BLaER1 (cell line): Measurements from ENCODE around the gene CCK.

Source experiments
- H3K27ac ChIP-seq: shearing (Covaris generic); formaldehyde crosslinking; 2 replicates; pipeline ENCODE4 v1.8.1; 2022
- H3K27me3 ChIP-seq: shearing (Covaris generic); formaldehyde crosslinking; 2 replicates; pipeline ENCODE4 v1.8.1; 2022
- H3K36me3 ChIP-seq: shearing (Covaris generic); formaldehyde crosslinking; 2 replicates; pipeline ENCODE4 v1.8.1; 2022
- H3K4me1 ChIP-seq: shearing (Covaris generic); formaldehyde crosslinking; 2 replicates; pipeline ENCODE4 v1.8.1; 2022
- H3K4me2 ChIP-seq: shearing (Covaris generic); formaldehyde crosslinking; 2 replicates; pipeline ENCODE4 v1.8.1; 2022
- H3K4me3 ChIP-seq: shearing (Covaris generic); formaldehyde crosslinking; 2 replicates; pipeline ENCODE4 v1.8.1; 2022
- H3K9ac ChIP-seq: shearing (Covaris generic); formaldehyde crosslinking; 2 replicates; pipeline ENCODE4 v1.8.1; 2022
- H3K9me3 ChIP-seq: shearing (Covaris generic); formaldehyde crosslinking; 2 replicates; pipeline ENCODE4 v1.8.1; 2022
- H4K20me1 ChIP-seq: shearing (Covaris generic); formaldehyde crosslinking; 2 replicates; pipeline ENCODE4 v1.8.1; 2022
- Cebpa-rat ChIP-seq: shearing (Covaris generic); IDR thresholded peaks from 2 replicates; pipeline ENCODE4 v1.8.1; 2022

Gene CCK, protein sequence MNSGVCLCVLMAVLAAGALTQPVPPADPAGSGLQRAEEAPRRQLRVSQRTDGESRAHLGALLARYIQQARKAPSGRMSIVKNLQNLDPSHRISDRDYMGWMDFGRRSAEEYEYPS

DNA sequence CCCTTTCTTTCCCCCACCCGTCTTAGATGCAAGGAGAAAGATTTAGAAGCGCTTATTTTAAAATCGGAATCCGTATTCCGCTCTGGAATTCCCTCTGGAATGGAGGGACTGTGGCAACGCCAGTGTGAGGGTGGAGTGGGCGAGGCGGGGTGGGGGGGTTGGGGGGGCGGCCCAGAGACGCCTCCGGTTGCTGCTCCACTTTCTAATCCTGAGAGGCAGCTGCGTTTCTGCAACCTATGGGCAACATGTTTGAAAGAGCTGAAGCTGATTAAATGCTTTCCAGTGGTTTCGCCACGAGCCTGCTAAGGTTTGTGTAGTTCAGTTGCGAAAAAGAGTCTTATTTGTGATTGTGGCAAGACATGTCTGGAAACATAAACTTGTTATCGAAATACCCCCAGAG lies at the start of gene CCK:
Gene CCK (minus strand): TSS at position 101 of the 400 bp plus-strand sequence. CDS start 2,555 bp downstream, outside the sequence.
- H3K4me1 ChIP-seq: no peaks in the 10 kb centered on the region
- TF ChIP-seq Cebpa-rat: no peak
- H4K20me1 ChIP-seq: no peaks in the 10 kb centered on the region
- H3K27ac ChIP-seq: no peak within 1 kb of the TSS
- no peaks in the 10 kb centered on the region for H3K36me3 ChIP-seq
- H3K4me3 ChIP-seq: no peak within 1 kb of the TSS
- no peak within 1 kb of the TSS for H3K4me2 ChIP-seq
- no peak within 1 kb of the TSS for H3K9ac ChIP-seq
- H3K27me3 ChIP-seq: peaks cover 36% of the 10 kb centered on the region
- H3K9me3 ChIP-seq: peaks cover 41% of the 10 kb centered on the region

DNA sequence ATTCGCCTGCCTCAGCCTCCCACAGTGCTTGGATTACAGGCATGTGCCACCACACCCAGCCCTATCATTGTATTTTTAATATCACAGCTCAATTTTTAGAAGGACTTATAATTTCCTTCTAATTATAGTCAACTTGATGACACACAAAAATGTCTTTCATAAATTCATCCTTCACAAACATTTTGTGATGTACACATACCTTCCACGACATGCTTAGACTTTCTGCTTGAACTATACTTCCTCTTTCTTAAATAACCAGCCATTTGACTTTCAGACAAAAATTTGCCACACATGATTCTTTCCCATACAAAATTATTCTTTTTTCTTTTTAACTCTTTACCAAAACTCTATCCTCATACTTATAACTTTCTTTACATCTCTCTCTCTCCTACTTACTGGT lies 48.4 kb upstream of the CCK start:
- no peak overlapping the region for H3K4me3 ChIP-seq
- H3K9me3 ChIP-seq: peaks cover 53% of the 10 kb centered on the region
- H3K4me1 ChIP-seq: no peaks in the 10 kb centered on the region

DNA sequence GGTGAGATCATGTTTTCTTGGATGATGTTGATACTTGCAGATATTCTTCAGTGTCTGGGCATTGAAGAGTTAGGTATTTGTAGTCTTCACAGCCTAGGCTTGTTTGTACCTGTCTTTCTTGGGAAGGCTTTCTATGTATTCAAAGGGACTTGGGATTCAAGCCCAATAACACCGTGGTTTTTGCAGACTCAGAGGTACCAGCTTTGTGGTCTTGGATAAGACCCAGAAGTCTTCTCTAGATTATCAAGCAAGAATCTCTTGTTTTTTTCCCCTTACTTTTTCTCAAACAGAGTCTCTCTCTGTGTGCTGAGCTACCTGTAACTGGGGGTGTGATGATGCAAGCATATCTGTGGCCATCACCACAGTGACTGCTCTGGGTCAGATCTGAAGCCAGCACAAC lies 42.7 kb upstream of the CCK start:
- Histone ChIP-seq H3K4me1 (peaks cover 2% of the 10 kb centered on the region), H3K4me2 (no peak overlapping the region), H3K27me3 (no peaks in the 10 kb centered on the region), H3K9me3 (peaks cover 15% of the 10 kb centered on the region), H3K4me3 (no peak overlapping the region), H3K9ac (no peak overlapping the region), H3K36me3 (no peaks in the 10 kb centered on the region), H4K20me1 (no peaks in the 10 kb centered on the region), H3K27ac (no peak overlapping the region)
- TF ChIP-seq Cebpa-rat: no peak

More for the DNA sequence above, 48.4 kb upstream of the CCK start:
- no peaks in the 10 kb centered on the region for H4K20me1 ChIP-seq
- H3K4me2 ChIP-seq: no peak overlapping the region
- H3K9ac ChIP-seq: no peak overlapping the region
- no peak for TF ChIP-seq Cebpa-rat
- H3K27me3 ChIP-seq: no peaks in the 10 kb centered on the region
- H3K36me3 ChIP-seq: no peaks in the 10 kb centered on the region
- no peak overlapping the region for H3K27ac ChIP-seq

DNA sequence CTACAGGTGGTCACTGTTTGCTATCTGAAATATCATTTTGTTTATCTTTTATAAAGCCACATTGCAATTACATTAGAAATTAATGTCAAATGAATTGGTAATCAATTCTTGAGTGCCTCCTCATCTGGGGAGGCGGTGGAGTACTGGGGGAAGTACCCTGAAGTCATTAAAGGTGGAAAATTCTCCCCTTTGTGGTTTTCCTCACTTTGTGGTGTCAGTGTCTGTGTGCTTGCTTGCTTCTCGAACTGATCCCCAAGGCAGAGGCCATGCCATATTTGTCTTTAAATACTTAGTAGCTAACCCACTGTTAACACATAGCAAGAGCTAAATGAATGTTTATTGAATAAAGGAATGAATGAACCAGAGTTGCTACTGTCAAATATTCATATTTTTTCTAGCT lies 40.5 kb upstream of the CCK start:
- Histone ChIP-seq H3K4me2 (no peak overlapping the region), H3K36me3 (no peaks in the 10 kb centered on the region)
- TF ChIP-seq Cebpa-rat: no peak

DNA sequence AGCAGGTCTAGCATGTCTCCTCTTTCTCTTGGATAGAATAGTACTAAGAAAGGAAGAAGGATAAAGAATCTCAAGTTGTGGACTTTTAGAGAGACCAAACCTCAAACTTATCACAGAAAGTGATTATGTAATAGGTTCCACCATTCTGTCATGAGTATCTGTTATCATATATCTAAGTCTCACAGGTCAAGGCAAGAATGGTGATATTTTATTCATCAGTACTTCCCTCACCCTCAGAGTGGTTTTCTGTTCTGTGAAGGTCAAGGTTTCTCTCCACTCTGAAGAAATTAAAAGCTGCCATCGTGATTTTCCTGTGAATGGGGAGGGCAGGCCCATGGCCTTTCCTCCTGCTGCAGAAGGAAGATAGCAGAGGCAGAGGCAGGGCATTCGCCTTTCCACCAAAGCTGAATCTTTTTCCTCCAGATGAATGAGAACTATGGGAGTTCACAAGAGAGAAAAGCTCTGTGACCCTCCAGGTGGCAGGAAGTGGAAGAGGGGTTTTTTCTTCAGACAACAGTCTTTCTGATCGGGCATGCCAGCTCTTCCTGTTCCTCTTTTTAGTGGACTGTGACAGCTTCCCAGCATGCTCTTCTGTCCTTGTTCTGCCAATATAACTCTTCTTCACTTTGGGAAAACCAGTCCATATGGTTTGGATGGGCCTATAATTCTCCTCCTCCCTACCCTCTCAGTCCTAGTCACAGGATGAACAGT lies 37.1 kb upstream of the CCK start:
- no peak overlapping the region for H3K9ac ChIP-seq
- peak overlapping the region; percentile 48 for H3K4me2 ChIP-seq
- no peaks in the 10 kb centered on the region for H3K9me3 ChIP-seq
- peaks cover 15% of the 10 kb centered on the region for H3K4me1 ChIP-seq
- no peak overlapping the region for H3K4me3 ChIP-seq
- H3K27me3 ChIP-seq: no peaks in the 10 kb centered on the region
- no peaks in the 10 kb centered on the region for H4K20me1 ChIP-seq
- TF ChIP-seq Cebpa-rat: no peak
- no peaks in the 10 kb centered on the region for H3K36me3 ChIP-seq
- no peak overlapping the region; the same call in 1 of the 2 replicates for H3K27ac ChIP-seq

More for the DNA sequence above, 40.5 kb upstream of the CCK start:
- Histone ChIP-seq H4K20me1 (no peaks in the 10 kb centered on the region), H3K27me3 (no peaks in the 10 kb centered on the region), H3K4me3 (no peak overlapping the region), H3K9ac (no peak overlapping the region), H3K4me1 (peaks cover 15% of the 10 kb centered on the region), H3K27ac (no peak overlapping the region), H3K9me3 (no peaks in the 10 kb centered on the region)

DNA sequence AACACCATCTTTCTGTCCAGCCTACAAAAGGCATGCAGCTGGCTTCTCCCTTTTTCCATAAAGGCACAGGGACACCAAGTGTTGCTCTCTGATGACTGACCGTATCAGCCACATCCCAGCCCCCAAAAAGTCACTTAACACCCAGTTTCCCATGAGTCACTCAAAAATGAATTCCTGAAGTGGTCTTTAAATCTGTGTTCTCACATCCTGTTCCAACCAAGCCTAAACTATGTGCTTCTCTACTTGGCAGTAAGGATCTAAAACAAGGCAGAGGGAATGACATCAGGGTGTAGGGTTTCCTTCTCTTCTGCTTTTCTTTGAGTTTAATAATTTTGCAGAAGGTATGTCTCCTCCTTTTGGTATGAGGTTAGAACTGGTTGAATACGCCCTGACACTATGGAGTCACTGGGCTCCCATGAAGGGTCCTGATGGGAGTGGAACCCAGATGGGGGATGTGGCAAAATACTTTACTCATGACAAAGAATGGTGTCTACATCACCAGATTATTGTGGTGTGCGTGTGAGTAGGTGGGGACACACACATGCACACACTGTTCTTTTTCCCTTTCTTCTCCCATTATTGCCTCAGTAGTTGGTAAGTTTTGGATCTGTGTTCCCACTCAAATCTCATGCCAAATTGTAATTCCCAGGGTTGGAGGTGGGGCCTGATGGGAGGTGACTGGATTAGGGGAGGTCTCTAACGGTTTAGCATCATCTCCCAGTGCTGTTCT lies 35.6 kb upstream of the CCK start:
- no peak overlapping the region for H3K4me2 ChIP-seq
- no peaks in the 10 kb centered on the region for H3K27me3 ChIP-seq
- no peak overlapping the region for H3K9ac ChIP-seq
- H3K4me1 ChIP-seq: peaks cover 15% of the 10 kb centered on the region
- H3K36me3 ChIP-seq: no peaks in the 10 kb centered on the region
- no peaks in the 10 kb centered on the region for H3K9me3 ChIP-seq
- no peak for TF ChIP-seq Cebpa-rat
- no peak overlapping the region for H3K27ac ChIP-seq
- H3K4me3 ChIP-seq: no peak overlapping the region
- no peaks in the 10 kb centered on the region for H4K20me1 ChIP-seq

DNA sequence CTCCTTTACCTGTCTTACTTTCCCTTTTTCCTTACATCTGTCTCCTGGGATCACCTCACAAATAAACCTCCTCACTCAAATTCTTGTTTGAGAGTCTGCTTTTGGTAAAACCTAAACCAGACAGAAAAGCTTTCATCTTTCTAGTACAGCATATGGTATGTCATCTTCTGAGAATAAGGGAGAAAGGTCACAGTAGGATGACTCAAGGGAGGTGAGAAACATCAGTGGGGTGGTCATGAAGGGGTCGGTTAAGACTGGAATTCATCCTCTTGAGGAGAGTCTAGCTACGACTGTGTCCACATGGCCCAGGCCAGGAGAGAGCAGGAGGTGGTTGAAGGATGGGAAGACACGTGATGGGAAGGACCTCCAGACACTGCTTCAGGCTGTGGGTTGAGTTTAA lies 34.8 kb upstream of the CCK start:
- Histone ChIP-seq H3K36me3 (no peaks in the 10 kb centered on the region), H4K20me1 (no peaks in the 10 kb centered on the region), H3K27me3 (no peaks in the 10 kb centered on the region), H3K4me1 (peaks cover 15% of the 10 kb centered on the region), H3K4me3 (no peak overlapping the region), H3K27ac (no peak overlapping the region), H3K9ac (no peak overlapping the region), H3K9me3 (no peaks in the 10 kb centered on the region), H3K4me2 (no peak overlapping the region)
- no peak for TF ChIP-seq Cebpa-rat

DNA sequence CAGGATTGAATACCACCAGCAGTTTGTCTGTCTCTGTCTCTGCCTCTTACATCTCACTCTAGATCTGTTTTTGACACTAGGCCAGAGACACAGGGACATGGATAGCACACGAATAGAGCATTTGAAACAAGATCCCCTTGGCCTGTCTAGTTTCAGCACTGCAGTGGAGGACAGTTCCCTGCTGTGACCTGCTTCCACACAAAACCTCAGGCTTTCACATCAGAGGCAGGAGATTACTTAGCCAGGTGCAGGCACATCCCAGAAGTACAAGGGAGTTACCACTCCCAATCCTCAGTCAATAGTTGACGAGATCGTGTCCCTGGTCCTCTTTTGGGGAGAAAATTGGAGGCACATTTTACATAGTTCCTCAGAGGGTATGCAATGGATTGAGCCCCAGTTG lies 34.0 kb upstream of the CCK start:
- no peak for TF ChIP-seq Cebpa-rat
- H3K27ac ChIP-seq: no peak overlapping the region
- no peak overlapping the region for H3K4me2 ChIP-seq
- no peaks in the 10 kb centered on the region for H3K9me3 ChIP-seq
- no peaks in the 10 kb centered on the region for H3K36me3 ChIP-seq
- no peak overlapping the region for H3K9ac ChIP-seq
- no peaks in the 10 kb centered on the region for H4K20me1 ChIP-seq
- no peaks in the 10 kb centered on the region for H3K27me3 ChIP-seq
- peaks cover 15% of the 10 kb centered on the region for H3K4me1 ChIP-seq
- no peak overlapping the region for H3K4me3 ChIP-seq

DNA sequence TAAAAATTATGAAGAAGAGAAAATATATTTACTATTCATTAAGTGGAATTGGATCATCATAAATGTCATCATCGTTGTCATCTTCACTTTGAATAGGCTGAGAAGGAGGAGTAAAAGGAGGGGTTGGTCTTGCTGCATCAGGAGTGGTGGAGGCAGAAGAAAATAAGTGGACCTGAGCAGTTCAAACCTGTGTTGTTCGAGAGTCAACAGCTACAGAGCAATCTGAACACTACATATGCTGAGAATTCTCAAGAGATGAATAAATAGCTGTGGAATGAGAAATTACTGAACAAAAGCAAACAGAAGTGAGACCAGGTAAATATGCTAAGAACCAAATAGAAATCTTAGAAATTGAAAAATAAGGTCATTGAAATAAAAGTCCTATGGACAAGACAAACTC lies 32.3 kb upstream of the CCK start:
- Histone ChIP-seq H4K20me1 (no peaks in the 10 kb centered on the region), H3K27me3 (no peaks in the 10 kb centered on the region), H3K4me3 (no peak overlapping the region), H3K4me1 (peaks cover 9% of the 10 kb centered on the region), H3K36me3 (no peaks in the 10 kb centered on the region), H3K9me3 (0 out of 2 replicates have a peak, but pooled peaks cover 3% of the 10 kb centered on the region), H3K9ac (no peak overlapping the region), H3K27ac (no peak overlapping the region), H3K4me2 (no peak overlapping the region)
- no peak for TF ChIP-seq Cebpa-rat

DNA sequence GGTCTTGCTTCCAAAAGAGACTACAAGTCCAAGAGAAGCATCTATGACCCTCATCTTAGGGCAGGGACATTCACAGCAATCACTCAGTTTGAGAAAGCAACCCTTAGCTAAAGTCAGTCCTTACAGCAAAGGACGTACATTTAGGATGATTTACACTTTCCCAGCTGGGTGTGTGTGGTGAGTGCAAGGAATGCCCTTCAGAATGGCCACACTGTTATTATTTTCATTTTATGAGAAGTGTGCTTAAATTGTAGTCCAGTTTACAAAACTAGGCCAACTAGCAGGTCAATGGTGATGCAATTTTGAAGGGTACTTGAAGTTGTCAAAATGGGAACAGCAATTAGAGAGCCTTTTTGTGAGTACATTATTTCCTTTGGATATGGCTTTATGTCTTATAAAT lies 26.0 kb upstream of the CCK start:
- Histone ChIP-seq H3K4me3 (no peak overlapping the region), H3K4me2 (no peak overlapping the region), H3K9me3 (peaks cover 11% of the 10 kb centered on the region), H3K27ac (no peak overlapping the region), H3K27me3 (no peaks in the 10 kb centered on the region), H4K20me1 (no peaks in the 10 kb centered on the region), H3K9ac (no peak overlapping the region), H3K4me1 (no peaks in the 10 kb centered on the region), H3K36me3 (no peaks in the 10 kb centered on the region)
- no peak for TF ChIP-seq Cebpa-rat
